Measurements from ENCODE around the gene PHKG2. TPM values are rescaled to one million over a fixed set of nuclear protein-coding genes. Genes with fewer than 3 reads are reported as not detected.

PHKG2 gene
- total RNA-seq, 1 donor from 2014 or later = 53.2 TPM

GRCh38 chr16:30767767-30768465 lies 19.7 kb downstream of the PHKG2 start:
- H3K4me3 Mint-ChIP-seq = no peak overlapping the region
- H3K27me3 Mint-ChIP-seq (ENCODE audit: low read depth) = no peaks in the 10 kb centered on the region
- H3K36me3 Mint-ChIP-seq = peaks cover 31% of the 10 kb centered on the region
- H3K4me1 Mint-ChIP-seq = peaks cover 10% of the 10 kb centered on the region
- H3K27ac Mint-ChIP-seq = no peak overlapping the region
- H3K9me3 Mint-ChIP-seq = no peaks in the 10 kb centered on the region
- TF ChIP-seq CTCF (IDR thresholded peaks at IDR 0.05; ENCODE audit: unreplicated experiment) = no peak
- DNase-seq (ENCODE audit: low spot score in 2 of 2, unreplicated experiment in 2 of 2) = no peak

GRCh38 chr16:30768583-30769181 lies 20.5 kb downstream of the PHKG2 start:
- Mint-ChIP-seq H3K4me3 (no peak overlapping the region), H3K27me3 (ENCODE audit: low read depth) (no peaks in the 10 kb centered on the region), H3K27ac (no peak overlapping the region), H3K36me3 (peaks cover 32% of the 10 kb centered on the region), H3K4me1 (peaks cover 2% of the 10 kb centered on the region), H3K9me3 (no peaks in the 10 kb centered on the region)
- no peak for DNase-seq (ENCODE audit: low spot score in 2 of 2, unreplicated experiment in 2 of 2)
- TF ChIP-seq CTCF (IDR thresholded peaks at IDR 0.05; ENCODE audit: unreplicated experiment) = no peak

GRCh38 chr16:30769379-30770089 lies 21.3 kb downstream of the PHKG2 start:
- Mint-ChIP-seq H3K36me3 (peaks cover 30% of the 10 kb centered on the region), H3K4me3 (no peak overlapping the region), H3K27me3 (ENCODE audit: low read depth) (no peaks in the 10 kb centered on the region), H3K9me3 (no peaks in the 10 kb centered on the region), H3K4me1 (peaks cover under 1% of the 10 kb centered on the region), H3K27ac (no peak overlapping the region)
- TF ChIP-seq CTCF (IDR thresholded peaks at IDR 0.05; ENCODE audit: unreplicated experiment) = no peak
- no peak for DNase-seq (ENCODE audit: low spot score in 2 of 2, unreplicated experiment in 2 of 2)

GRCh38 chr16:30771726-30772125 lies 23.5 kb downstream of the PHKG2 start:
- Mint-ChIP-seq H3K4me1 (peaks cover 14% of the 10 kb centered on the region), H3K27me3 (ENCODE audit: low read depth) (no peaks in the 10 kb centered on the region), H3K36me3 (peaks cover 24% of the 10 kb centered on the region), H3K27ac (no peak overlapping the region), H3K4me3 (no peak overlapping the region), H3K9me3 (no peaks in the 10 kb centered on the region)
- TF ChIP-seq CTCF (IDR thresholded peaks at IDR 0.05; ENCODE audit: unreplicated experiment) = no peak
- no peak for DNase-seq (ENCODE audit: low spot score in 2 of 2, unreplicated experiment in 2 of 2)

- Mint-ChIP-seq H3K36me3 (peaks cover 17% of the 10 kb centered on the region), H3K27me3 (ENCODE audit: low read depth) (no peaks in the 10 kb centered on the region), H3K27ac (no peak overlapping the region), H3K9me3 (no peaks in the 10 kb centered on the region), H3K4me3 (no peak overlapping the region), H3K4me1 (peaks cover 20% of the 10 kb centered on the region)
- no peak for DNase-seq (ENCODE audit: low spot score in 2 of 2, unreplicated experiment in 2 of 2)
- no peak for TF ChIP-seq CTCF (IDR thresholded peaks at IDR 0.05; ENCODE audit: unreplicated experiment)
Observed at GRCh38 chr16:30773826-30774225, 25.6 kb downstream of the PHKG2 start.
